HG03045 (cell line): ENCODE data around the gene COL6A3.

Source experiments
- ATAC-seq: cut with Tn5 transposase; IDR thresholded peaks from one replicate; pipeline ENCODE4 v1.9.1; 2021; ENCODE audit warnings: mild to moderate bottlenecking, moderate library complexity; ENCODE audit not compliant: unreplicated experiment

Gene COL6A3

GRCh38 chr2:237276716-237277490 lies 137.1 kb downstream of the COL6A3 start:
- no peak for ATAC-seq
